WTC11 (cell line): ENCODE data around the gene UPF3B.

ENCODE experiments used
- AFF4 ChIP-seq: sonication (generic); formaldehyde crosslinking; IDR thresholded peaks from 2 replicates; pipeline ENCODE4 v1.8.1; 2023; ENCODE audit warnings: mild to moderate bottlenecking, missing genetic modification reagents, borderline replicate concordance
- CTCF ChIP-seq: fragments of 200-600 bp; IDR thresholded peaks from 2 replicates; pipeline ENCODE4 v1.8.0; 2022; ENCODE audit warnings: antibody characterized with exemption
- ELF4 ChIP-seq: sonication (generic); formaldehyde crosslinking; IDR thresholded peaks from 2 replicates; pipeline ENCODE4 v1.8.1; 2022; ENCODE audit warnings: low read depth, mild to moderate bottlenecking, moderate library complexity, missing genetic modification reagents
- NFYB ChIP-seq: sonication (generic); formaldehyde crosslinking; conservative IDR thresholded peaks from 2 replicates; pipeline ENCODE4 v1.8.0; 2022; ENCODE audit warnings: low read depth, missing genetic modification reagents
- STAT6 ChIP-seq: sonication (generic); formaldehyde crosslinking; conservative IDR thresholded peaks from 2 replicates; pipeline ENCODE4 v1.8.1; 2023; ENCODE audit warnings: mild to moderate bottlenecking, low read depth, missing genetic modification reagents, moderate library complexity
- ZBTB43 ChIP-seq: sonication (generic); formaldehyde crosslinking; IDR thresholded peaks from 2 replicates; pipeline ENCODE4 v1.8.1; 2023; ENCODE audit warnings: mild to moderate bottlenecking, missing genetic modification reagents
- ZNF232 ChIP-seq: sonication (generic); formaldehyde crosslinking; IDR thresholded peaks from 2 replicates; pipeline ENCODE4 v1.8.0; 2022; ENCODE audit warnings: mild to moderate bottlenecking, missing genetic modification reagents

- TF ChIP-seq NFYB (CRISPR knock-in tag) (no peak), STAT6 (no peak), ZNF232 (no peak), ZBTB43 (CRISPR knock-in tag) (no peak), CTCF (no peak), AFF4 (no peak), ELF4 (CRISPR knock-in tag) (no peak)
Observed at GRCh38 chrX:119817130-119817690, 35.6 kb downstream of the UPF3B start.
